ENCODE results near the gene COL17A1.
A peak's percentile ranks its signal among the peaks of the same experiment; 100 is the strongest.

Gene COL17A1

DNA sequence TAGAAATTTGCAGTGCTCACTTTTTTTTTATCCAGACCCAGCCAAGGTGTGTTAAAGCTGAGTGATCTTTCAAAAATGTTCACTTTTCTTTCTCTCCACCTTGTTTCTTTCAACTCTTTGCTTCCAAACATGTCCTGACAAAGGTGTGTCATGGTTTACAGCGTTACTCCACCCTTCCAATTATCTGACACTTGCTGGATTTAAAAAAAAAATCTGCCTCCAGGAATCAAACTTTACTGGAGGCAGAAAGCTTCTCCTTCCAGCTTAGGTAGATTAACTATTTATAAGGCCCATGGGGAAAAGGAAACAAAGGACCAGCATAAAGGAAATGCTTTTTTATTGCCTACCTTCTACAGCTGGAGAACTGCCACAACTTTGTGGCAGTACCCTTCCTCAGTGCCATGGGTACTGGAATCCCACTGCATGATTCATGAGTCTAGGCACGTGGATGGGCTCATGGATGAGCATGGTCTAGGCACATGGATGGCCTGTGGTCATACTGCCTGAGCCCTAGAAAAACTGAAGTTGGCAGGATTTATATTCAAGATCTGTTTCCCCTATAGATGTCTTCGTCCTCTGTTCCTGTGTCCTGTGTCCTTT is at the start of gene COL17A1:
COL17A1 (minus strand) TSS at position 80 of the 600 bp plus-strand sequence. CDS start 5,207 bp downstream, outside the sequence.
- DNase-seq, result no peak

DNA sequence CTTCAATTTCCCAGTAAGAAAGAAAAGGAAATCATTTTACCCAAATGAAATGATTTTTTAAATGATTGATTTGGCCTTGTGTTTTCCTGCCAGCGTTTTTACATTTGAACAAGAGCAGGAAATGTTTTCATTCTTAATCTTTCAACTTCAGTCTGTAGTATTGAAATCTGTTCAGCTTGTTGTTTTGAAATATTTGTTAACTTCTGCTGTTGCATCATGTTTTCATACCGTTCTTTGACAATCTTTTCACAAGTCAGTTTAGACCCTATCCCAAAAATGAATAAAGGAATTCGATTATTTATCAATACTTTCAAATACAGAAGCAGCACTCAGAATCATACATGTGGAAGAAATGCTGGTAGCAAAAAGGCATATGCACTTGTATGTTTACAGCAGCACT is 44.4 kb upstream of the COL17A1 start:
- no peak for DNase-seq

DNA sequence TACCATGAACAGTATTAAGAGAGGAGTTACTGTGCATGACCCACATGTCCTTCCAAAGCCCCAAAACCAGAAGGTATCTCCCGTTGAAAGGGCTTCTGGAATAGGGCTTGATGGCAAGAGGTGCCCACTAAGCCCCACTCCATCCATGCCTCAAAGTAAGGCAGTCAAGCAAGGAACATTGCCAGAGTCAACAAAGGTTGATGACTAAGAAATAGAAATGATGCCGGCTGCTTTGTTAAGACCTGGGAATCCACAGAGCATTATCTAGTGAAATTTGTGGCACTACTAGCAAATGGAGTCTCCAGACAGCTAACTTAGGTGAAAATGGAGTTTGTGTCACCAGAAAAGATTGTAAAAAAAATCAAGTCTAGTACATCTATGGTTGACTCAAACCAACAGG is 42.5 kb upstream of the COL17A1 start:
- DNase-seq, result no peak

DNA sequence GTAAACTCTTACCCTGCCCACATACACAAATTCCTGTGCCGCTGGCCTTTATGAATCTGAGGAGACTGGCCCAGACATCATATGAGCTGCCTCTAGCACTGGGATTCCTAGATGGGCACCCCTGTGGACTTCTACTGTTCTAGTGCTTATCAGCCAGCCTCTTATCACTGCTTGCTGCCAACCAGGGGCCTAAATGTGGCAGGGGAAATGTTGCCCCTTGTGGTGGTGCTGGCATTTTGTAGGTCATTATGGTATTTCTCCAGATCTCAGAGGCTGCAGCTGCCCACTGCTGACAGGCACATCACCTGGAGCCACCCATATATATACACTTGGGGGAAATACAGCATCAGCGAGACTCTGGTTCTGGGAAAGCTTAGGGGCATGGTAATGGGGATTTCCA is 41.7 kb upstream of the COL17A1 start:
- no peak for DNase-seq

DNA sequence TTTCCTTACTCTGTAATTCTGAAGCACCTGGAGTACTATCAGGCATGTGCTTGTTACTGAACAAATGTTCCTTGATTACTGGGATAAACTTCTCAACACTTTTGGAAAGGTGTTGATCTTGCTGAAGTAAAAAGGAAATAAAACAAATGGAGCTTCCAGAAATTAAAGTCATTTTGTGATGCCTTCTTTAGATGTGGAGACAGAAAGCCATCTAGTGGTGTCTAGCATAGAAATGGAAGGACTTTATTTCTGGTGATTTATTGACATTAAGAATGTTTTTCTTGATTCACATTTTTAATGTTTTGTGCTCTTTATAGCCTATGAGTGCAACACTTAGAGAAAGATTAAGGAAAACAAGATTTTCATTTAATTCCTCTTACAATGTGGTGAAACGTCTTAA is 37.7 kb upstream of the COL17A1 start:
- DNase-seq, result no peak

DNA sequence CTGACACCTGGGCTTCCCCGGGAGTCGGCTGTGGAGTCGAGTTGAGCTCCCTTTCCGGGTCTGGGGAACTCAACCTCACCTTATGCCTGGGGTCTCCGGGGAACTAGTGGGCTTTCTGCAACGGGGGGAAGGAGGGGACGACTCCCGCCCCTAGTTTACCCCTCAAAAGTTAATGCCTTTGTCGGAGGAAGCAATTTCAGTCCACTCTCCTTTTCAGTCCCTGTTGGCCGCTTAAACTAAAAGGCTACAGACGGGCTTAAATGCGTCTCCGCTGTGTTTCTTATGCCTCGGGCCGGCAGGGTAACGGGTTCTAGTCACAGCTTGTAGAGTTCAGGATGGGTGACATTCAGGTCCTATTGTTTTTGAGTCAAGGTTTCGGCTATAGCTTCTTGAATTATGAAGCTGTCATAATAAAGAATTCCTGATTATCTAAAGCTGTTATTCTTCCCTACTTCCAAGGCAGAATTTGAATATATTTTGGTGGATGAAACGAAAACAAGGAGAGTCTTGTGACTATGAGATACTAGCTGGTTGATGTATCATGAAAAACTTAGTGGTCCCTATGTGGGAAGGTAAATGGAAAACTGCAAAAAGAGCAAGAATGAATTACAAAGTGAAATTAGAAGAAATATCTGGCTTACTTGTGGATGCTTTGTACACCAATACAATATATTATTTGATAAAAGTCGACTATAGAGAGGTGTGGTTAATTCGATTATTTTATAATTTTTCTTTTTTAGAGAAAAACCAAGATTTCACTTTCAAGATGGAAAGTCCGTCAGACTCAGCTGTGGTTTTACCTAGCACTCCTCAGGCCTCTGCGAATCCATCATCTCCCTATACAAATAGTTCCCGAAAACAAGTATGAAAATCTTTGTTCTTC is 36.8 kb upstream of the COL17A1 start:
- no peak for DNase-seq

DNA sequence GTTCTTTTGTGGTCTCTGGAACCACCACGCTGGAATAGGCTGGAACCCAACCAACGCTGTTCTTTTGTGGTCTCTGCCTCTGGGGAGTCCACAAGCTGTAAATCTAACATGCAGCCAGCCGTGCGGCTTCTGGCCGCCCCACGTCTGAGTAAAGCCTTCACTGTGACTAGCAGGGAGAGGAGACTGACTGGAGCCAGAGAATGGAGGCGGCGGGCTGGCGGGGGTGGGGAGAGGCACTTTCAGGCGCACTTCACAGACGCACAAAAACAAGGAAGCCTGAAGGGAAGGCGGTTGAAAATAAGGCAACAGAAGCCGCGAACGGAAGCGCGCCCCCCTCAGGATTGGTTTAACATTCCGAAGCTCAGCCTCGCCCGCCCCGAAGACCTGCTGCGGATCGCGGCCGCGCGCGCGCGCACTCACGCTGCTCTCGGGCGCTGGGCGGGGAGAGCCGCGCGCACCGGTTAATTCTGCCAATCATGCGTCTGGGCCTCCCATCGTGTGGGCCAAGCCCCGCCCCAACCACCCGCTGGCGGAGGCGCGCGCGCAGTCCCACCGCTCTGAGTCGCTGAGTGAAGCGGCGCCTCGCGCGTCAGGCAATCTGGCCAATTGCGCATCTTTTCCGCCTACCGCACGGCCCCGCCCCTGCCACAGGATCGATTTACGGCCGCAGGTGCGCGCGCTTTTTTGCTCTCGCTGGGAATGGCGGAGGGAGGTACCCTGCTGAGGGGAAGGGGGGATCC is 36.0 kb upstream of the COL17A1 start, which contains the start of gene SFR1:
SFR1 (plus strand) TSS at position 687 of the 740 bp plus-strand sequence; CDS start at position 700, 13 bp downstream.
- DNase-seq, result peak; percentile 99

DNA sequence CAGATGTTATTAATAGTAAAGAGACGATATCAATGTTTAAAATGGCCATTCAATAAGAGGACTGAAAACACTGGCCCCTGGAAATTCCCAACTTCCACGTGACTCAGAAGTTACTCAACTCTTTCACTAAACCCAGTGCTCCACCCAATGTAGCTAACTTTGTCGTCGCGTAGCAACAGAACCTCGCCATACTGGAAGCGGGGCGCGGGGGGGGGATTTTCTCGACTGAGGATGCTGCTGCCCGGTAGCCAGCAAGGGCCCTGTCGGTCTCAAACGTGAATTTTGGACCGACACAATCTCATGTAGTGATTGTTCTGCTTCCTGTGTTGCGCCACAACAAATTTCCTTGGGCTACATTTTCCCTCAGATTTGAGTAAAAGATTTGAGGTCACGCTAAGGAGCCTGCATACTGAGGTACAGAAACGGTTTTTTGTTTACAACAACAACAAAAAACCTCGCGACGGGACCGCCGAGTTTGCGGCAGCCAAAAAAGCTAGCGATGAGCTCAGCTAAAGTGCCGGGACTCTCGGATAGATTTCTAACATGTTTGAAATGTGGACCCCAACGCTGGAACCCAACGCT is 35.3 kb upstream of the COL17A1 start:
- peak; percentile 76 for DNase-seq

DNA sequence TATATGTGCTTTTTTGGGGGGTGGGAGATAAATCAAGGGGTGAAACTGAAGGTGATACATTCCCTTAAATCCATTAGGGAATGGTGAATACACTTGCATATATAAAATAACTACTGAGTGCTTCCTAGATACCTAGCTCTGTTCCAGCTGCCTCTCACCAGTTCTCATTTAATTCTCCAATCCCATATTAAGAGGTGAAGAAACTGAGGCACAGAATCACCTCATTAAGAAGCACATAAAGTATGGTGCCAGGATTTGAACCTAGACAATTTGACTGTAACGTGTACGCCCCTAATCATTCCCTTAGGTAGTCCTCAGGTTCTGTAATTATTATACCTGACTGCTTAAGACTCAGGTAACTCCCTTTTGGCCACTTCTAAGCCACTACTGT is 34.8 kb upstream of the COL17A1 start:
- no peak for DNase-seq

DNA sequence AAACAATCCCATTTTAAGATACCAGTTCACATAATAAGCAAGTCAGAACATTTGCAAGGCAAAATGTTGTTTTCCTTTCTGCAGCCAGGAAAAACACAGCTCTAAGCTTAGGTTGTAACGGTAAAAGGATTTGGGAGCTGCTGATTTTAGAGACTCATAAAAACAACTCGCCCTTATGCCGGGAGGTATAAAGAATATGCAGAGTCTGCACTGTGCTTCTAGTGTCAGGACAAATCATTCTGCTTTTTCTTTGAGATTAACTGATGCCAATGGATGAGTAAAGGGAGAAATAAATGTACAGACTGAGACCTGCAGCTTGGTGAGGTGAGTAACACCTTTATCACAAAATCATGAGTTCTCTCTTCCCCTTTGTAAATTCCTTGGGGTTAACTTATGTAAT is 34.3 kb upstream of the COL17A1 start:
- DNase-seq, result no peak

DNA sequence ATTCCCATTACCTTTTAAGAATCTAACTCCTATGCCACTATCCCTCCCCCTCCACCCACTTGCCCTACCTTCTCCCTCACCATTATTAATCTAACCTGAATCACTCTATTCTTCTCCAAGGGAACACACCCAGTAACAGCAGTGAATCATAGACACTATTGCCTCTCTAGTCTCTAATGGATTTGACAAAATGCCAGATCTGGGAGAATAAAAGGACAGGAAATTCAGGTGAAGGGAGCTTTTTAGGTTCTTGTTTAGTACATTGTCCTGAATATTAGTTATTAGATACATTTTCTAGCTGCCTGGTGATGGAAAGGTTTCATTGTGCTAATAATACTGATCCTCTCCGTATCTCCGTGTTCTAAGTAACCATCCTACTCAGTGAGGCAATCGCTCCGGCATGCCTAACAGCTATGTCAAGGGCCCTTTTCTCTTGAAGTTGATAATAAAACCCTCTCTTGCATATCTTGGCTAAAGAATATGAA is 32.2 kb upstream of the COL17A1 start:
- no peak for DNase-seq

DNA sequence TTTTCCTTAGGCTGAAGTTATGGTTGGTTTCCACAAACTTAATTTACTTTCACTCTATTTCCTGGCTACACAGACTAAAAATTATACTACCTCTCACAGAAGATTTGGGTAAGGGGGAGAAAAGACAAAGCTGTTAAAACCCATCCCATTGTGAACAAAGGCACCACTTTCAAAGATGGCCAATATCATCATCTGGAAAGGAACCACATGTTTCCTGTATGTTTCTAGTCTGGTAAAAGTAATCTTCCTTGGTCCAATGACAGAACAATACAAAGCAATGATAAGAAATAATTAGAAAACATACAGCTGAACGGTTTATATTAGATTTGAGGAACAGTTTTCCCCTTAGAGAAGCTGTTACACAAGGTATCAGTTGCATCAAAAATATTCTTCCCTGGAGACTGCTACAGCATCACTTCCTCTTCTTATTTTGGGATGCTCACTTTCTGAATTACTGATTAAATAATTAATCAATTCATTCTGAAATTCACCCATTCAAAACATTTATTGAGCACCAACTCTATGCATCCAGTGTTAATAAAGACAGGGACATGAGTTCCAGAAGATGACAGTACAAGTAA is 27.8 kb upstream of the COL17A1 start:
- DNase-seq, result no peak

DNA sequence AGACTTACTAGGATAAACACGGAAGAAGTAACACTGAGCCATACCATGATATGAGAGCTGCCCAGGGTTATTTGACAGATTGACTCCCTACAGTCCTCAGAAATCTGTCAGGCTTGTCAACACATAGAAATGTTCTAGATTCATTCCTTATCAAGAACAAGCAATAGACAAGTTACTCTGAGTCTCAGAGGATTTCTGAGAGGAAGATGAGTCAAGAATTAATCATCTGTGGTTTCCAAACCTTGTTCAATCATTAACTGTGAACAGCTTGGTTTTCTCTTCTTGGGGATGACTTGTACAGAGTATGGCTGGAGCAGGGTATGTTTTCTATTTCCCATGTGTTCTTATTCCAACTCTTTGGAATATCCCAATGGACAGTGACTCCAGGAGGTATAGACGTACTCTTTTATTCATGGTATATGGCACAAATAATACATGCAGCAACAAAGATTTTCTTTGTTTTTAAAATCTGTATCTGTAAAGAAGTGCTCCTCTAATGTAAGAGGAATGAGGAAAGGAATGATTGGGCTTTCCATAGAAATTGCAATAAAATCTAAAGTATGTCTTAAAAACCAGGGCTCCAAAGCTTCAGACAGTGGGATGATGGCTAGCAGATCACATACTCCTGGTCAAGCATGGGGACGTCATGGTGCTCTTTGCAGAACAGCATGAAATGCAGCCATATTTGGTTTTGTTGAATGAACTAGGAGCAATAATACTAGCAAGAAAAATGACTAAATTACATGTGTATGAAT is 24.4 kb upstream of the COL17A1 start:
- no peak for DNase-seq

DNA sequence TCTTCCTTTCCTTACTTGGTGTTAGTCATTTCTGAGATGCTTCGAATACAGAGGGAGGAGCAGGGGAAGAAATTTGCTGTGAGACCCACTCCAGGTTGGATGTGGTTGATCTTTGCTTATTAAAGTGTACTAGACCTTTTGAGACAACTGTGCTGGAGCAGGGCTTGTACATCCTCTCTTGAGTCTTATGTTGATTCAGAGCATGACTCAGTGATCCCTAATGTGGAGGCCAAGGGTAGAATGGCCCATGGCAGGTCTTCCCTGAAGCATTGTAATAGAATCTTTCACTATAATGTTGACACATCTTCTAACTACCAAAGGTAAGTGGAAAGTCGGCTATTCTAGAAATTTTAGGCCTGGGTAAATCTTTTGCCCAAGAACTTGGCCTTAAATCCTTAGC is 19.2 kb upstream of the COL17A1 start:
- no peak for DNase-seq

DNA sequence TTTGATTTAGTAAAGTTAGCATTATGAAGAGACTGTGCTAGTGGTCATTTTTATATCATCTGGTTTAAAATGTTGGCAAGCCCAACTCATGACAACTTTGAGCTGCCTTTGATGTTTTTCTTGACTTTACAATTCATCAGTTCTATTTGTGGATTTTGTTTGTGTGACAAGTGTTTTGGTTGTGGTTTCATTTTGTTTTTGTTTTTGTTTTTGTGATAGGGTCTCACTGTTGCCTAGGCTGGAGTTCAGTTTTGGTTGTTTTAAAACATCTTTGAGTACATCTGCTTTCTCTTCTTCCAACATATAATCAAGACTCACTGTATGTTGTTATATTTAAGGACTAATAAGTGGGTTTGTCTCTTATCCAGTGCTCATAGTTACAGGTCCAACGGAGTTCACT is 18.7 kb upstream of the COL17A1 start:
- DNase-seq, result no peak

DNA sequence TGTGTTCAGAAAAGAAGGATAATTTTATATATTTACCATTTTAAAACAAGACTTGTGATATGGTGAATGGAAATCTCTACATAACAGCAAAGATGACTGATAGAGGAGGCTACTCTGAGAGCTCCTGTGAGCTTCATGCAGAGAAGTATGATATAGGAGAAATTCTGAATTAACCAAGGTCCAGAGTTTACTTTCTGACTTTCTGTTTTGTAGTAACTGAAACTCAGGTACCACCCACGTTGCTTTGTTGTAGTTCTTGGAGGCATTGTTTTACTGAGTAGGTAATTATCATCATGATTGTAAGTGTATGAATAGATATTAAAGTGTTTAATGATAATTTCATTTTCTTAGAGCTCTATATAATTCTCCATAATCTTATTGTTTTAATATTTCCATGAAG is 18.3 kb upstream of the COL17A1 start:
- DNase-seq, result no peak

DNA sequence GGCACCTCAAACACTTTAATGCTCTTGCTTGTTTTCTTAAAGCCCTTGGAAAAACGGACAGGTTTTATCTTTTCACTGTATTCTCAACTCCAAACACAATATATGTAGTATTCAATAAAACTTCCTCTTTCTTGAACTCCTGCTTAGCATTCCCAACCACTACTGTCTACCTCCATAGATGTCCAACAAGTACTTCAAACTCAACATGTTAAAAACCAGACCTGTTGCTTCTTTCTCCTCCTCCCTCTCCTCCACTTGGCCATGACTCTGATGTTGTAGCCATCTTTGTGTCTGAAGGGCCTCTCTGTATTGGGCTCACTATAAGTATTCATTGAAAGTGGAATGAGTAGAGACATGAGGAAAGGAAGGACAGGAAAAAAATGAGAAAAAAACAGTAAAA is 16.2 kb upstream of the COL17A1 start:
- DNase-seq, result no peak

DNA sequence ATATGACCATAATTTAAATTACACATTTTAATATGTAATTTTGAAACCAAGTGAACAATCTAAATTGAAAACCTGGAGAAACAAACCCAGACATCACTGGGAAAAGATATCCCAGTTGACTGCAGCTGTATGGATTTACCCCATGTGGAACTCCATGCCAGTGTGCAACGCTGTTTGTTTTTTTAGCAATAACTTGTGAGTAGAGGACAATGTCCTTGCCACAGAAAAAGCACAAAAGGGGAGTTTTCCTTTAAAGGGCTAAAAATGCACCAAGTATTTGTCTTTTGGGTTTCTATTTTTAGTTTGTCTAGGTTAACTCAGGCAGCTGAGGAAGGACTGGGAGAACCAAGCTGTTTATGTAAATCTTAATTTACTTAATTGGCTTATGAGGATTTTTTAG is 15.1 kb upstream of the COL17A1 start:
- DNase-seq, result no peak

DNA sequence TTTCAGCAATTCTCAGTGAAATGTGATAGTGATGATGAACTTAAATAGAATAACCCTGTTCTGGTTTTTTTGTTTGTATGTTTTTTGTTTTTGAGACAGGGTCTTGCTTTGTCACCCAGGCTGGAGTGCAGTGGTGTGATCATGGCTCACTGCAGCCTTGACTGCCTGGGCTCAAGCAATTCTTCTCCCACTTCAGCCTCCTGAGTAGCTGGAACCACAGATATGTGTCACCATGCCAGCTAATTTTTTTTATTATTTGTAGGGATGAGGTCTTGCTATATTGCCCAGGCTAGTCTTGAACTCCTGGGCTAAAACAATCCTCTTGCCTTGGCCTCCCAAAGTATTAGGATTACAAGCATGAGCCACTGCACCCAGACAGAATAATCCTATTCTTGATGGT is 14.3 kb upstream of the COL17A1 start:
- no peak for DNase-seq

DNA sequence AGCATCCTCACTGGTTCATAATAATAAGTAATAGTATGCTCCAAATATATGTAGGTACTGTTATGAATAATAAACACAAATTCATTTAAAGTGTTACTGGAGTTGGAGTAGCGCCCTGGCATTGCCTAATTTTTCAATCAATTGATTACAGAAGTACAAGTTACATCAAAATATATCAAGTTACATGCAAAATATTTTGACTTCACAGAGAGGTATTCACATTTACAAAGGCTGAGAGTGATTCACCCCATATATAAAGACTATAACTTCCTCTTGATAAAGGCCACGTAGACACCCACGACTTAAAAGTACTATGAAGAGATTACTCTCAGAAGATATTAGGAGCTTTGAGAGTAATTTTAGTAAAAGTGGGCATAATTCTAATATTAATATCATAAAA is 13.6 kb upstream of the COL17A1 start:
- DNase-seq, result no peak

DNA sequence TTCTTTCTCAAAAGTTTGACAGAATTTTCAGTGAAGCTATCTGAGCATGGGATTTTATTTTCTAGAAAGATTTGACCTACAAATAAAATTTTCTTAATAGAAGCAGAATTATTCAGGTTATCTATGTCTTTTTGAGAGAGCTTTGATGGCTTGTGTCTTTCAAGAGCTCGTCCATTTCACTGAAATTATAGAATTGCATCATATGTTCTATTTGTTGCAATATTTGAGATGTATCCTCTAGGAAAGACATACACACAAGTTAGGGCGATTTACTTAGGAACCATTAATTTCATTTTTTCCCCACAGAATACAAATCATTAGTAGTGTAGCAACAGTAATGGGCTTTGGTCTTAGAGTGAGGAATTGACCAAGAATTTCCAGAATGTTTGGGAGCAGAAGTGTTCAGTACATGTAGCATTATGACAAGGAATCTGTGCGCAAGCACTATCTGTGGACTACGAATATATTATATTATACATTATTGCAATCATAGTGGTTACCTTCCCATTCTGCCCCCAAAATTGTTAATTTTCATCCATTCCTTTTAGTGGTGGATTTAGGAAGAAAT is 12.8 kb upstream of the COL17A1 start:
- no peak for DNase-seq

DNA sequence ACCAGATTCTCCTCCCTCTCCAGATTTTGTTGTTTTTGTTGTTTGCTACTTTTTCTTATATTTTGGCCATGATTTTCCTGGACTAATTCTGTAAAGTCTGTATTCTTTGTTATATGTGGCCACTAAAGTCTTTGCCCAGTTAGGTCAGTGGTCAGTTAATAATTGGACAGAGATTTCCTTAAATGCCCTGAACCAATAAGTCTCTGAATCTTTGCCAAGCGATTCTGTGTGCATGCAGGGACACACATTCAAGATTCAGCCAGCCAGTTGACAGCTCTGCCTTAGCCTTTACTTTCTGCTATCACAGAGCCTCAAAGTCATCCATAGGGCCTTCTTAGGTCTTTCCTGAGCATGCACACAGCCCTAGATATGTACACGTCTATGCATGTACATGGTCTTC is 11.0 kb upstream of the COL17A1 start:
- DNase-seq, result no peak
